ENCODE measurements around the gene RRP1. TPM values are rescaled to one million over a fixed set of nuclear protein-coding genes. Genes with fewer than 3 reads are reported as not detected.

RRP1 gene
- polyA plus RNA-seq, 1 of the 3 experiments (the other 2 are of a cell fraction) = 22.7 TPM

DNA sequence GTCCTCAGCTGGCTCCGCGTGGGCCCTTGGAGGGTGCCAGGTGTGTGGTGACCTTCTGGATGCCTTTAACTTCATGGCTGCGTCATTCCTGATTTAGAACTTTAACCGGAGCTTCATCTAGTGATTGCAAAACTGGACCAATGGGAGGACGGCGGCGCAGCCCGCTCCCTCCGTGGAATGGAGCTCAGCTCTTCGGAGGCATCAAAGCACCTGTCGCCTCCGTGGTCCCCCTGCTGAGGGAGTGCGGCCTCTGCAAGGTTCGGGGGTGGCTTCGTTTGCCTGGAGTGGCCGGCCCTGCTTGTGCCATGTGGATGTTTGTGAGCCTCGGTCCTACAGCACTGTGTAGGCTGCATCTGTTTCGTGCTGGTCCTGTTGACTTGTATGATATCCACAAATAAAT is 27.5 kb upstream of the RRP1 start:
- Histone ChIP-seq H2AFZ (ENCODE audit: low read depth) (no peak overlapping the region), H3K9me2 (no peaks in the 10 kb centered on the region), H3K79me2 (ENCODE audit: insufficient read depth) (no peaks in the 10 kb centered on the region), H4K20me1 (ENCODE audit: insufficient read depth) (no peaks in the 10 kb centered on the region), H3K4me3 (ENCODE audit: low read depth in 2 of 2, low read length in 1 of 2) (no peak overlapping the region), H3K9ac (no peak overlapping the region), H3K27me3 (ENCODE audit: insufficient read depth) (no peaks in the 10 kb centered on the region), H3F3A (replicated peaks; ENCODE audit: insufficient read depth) (no peaks in the 10 kb centered on the region), H3K4me1 (ENCODE audit: control insufficient read depth in 1 of 2, insufficient read depth in 2 of 2, low read depth in 1 of 2, low read length in 1 of 2) (no peaks in the 10 kb centered on the region; a peak in 1 of 4 replicates), H3K36me3 (replicated peaks in 1 of 2; ENCODE audit: control insufficient read depth in 1 of 2, insufficient read depth in 2 of 2, low read length in 1 of 2) (peaks cover 0 to 34% of the 10 kb centered on the region in 2 experiments), H3K4me2 (no peak overlapping the region), H3K27ac (ENCODE audit: low read depth in 2 of 2, low read length in 1 of 2) (no peak overlapping the region), H3K9me3 (no peaks in the 10 kb centered on the region)
- POLR2A ChIA-PET = no interaction called here
- no peak for DNase-seq
- WGBS (ENCODE audit: low lambda C conversion rate) = 90% methylated on average over 18 of the region's 18 CpGs
- CTCF ChIA-PET = interaction anchor here (0.8 to 1.3 kb wide), 3 partner anchors 8 to 28 kb away, joined by 3 to 5 read pairs (median 3); partner anchors contain the start of gene RRP1
- TF ChIP-seq, protein P1, sequence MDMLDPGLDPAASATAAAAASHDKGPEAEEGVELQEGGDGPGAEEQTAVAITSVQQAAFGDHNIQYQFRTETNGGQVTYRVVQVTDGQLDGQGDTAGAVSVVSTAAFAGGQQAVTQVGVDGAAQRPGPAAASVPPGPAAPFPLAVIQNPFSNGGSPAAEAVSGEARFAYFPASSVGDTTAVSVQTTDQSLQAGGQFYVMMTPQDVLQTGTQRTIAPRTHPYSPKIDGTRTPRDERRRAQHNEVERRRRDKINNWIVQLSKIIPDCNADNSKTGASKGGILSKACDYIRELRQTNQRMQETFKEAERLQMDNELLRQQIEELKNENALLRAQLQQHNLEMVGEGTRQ (IDR thresholded peaks at IDR 0.05; ENCODE audit: borderline replicate concordance, low read depth, low read length) = no peak
- TF ChIP-seq FOXM1 (IDR thresholded peaks at IDR 0.05; ENCODE audit: low read depth) = no peak
- TF ChIP-seq EP300 (IDR thresholded peaks at IDR 0.05; ENCODE audit: borderline replicate concordance in 1 of 2, low read depth in 1 of 2, low read length in 1 of 2) = no peak
- TF ChIP-seq RFX5 (IDR thresholded peaks at IDR 0.05; ENCODE audit: low read length) = no peak
- TF ChIP-seq JUND (IDR thresholded peaks at IDR 0.05) = no peak
- no peak for TF ChIP-seq YY1 (IDR thresholded peaks at IDR 0.05; ENCODE audit: low read depth)
- TF ChIP-seq, protein P2, sequence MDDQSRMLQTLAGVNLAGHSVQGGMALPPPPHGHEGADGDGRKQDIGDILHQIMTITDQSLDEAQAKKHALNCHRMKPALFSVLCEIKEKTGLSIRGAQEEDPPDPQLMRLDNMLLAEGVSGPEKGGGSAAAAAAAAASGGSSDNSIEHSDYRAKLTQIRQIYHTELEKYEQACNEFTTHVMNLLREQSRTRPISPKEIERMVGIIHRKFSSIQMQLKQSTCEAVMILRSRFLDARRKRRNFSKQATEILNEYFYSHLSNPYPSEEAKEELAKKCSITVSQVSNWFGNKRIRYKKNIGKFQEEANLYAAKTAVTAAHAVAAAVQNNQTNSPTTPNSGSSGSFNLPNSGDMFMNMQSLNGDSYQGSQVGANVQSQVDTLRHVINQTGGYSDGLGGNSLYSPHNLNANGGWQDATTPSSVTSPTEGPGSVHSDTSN (IDR thresholded peaks at IDR 0.05) = no peak
- TF ChIP-seq, protein P3, sequence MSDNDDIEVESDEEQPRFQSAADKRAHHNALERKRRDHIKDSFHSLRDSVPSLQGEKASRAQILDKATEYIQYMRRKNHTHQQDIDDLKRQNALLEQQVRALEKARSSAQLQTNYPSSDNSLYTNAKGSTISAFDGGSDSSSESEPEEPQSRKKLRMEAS (IDR thresholded peaks at IDR 0.05; ENCODE audit: low read depth) = no peak
- no peak for TF ChIP-seq TEAD4 (IDR thresholded peaks at IDR 0.05; ENCODE audit: borderline replicate concordance, insufficient read depth)
- TF ChIP-seq ELF1 (IDR thresholded peaks at IDR 0.05) = no peak
- TF ChIP-seq MXI1 (IDR thresholded peaks at IDR 0.05; ENCODE audit: low read depth, low read length) = no peak
- TF ChIP-seq CHD2 (IDR thresholded peaks at IDR 0.05; ENCODE audit: low read length, partially characterized antibody) = no peak
- TF ChIP-seq, protein P4, sequence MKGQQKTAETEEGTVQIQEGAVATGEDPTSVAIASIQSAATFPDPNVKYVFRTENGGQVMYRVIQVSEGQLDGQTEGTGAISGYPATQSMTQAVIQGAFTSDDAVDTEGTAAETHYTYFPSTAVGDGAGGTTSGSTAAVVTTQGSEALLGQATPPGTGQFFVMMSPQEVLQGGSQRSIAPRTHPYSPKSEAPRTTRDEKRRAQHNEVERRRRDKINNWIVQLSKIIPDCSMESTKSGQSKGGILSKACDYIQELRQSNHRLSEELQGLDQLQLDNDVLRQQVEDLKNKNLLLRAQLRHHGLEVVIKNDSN (IDR thresholded peaks at IDR 0.05; ENCODE audit: borderline replicate concordance, low read depth) = no peak
- TF ChIP-seq NFIC (IDR thresholded peaks at IDR 0.05; ENCODE audit: borderline replicate concordance) = no peak
- TF ChIP-seq POLR2AphosphoS5 (IDR thresholded peaks at IDR 0.05; ENCODE audit: low read depth, low read length) = no peak
- TF ChIP-seq RAD21 (IDR thresholded peaks at IDR 0.05; ENCODE audit: low read length) = no peak
- no peak for TF ChIP-seq RXRA (IDR thresholded peaks at IDR 0.05; ENCODE audit: borderline replicate concordance, low read depth)
- TF ChIP-seq, protein P5, sequence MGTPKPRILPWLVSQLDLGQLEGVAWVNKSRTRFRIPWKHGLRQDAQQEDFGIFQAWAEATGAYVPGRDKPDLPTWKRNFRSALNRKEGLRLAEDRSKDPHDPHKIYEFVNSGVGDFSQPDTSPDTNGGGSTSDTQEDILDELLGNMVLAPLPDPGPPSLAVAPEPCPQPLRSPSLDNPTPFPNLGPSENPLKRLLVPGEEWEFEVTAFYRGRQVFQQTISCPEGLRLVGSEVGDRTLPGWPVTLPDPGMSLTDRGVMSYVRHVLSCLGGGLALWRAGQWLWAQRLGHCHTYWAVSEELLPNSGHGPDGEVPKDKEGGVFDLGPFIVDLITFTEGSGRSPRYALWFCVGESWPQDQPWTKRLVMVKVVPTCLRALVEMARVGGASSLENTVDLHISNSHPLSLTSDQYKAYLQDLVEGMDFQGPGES (IDR thresholded peaks at IDR 0.05; ENCODE audit: low read depth, low read length) = no peak
